Measurements from ENCODE around the gene ZNF48. TPM values are rescaled to one million over a fixed set of nuclear protein-coding genes. Genes with fewer than 3 reads are reported as not detected.

ZNF48 gene
- total RNA-seq, 1 donor from 2014 or later, result 6.2 TPM

GRCh38 chr16:30407804-30408534 lies 12.7 kb downstream of the ZNF48 start:
- DNase-seq, result no peak

GRCh38 chr16:30409125-30410060 lies 14.2 kb downstream of the ZNF48 start:
- intact Hi-C loops (cut with DNase I), result no loop called here
- Histone ChIP-seq H3K4me3 (no peak overlapping the region), H3K4me1 (peaks cover 27% of the 10 kb centered on the region), H3K27me3 (ENCODE audit: low read depth) (no peaks in the 10 kb centered on the region), H3K36me3 (peaks cover 16% of the 10 kb centered on the region), H3K9me3 (no peaks in the 10 kb centered on the region), H3K27ac (peak overlapping the region; percentile 6)
- peak; percentile 80 to 89 for ATAC-seq
- DNase-seq, result peak; percentile 90
- peak; percentile 99 for TF ChIP-seq CTCF (IDR thresholded peaks at IDR 0.05)

More at GRCh38 chr16:30407804-30408534, 12.7 kb downstream of the ZNF48 start:
- peak in 1 of 2 donors; percentile 41 for ATAC-seq
- no peak for TF ChIP-seq CTCF (IDR thresholded peaks at IDR 0.05)
- intact Hi-C loops (cut with DNase I), result no loop called here
- peak overlapping the region; percentile 72 for H3K4me3 ChIP-seq
- H3K36me3 ChIP-seq, result peaks cover 6% of the 10 kb centered on the region
- peaks cover 27% of the 10 kb centered on the region for H3K4me1 ChIP-seq
- H3K27ac ChIP-seq, result peak overlapping the region; percentile 78
- no peaks in the 10 kb centered on the region for H3K9me3 ChIP-seq
- H3K27me3 ChIP-seq (ENCODE audit: low read depth), result no peaks in the 10 kb centered on the region

- TF ChIP-seq CTCF (IDR thresholded peaks at IDR 0.05), result no peak
- Histone ChIP-seq H3K4me1 (peaks cover 27% of the 10 kb centered on the region), H3K36me3 (peaks cover 16% of the 10 kb centered on the region), H3K9me3 (no peaks in the 10 kb centered on the region), H3K27ac (no peak overlapping the region), H3K4me3 (no peak overlapping the region), H3K27me3 (ENCODE audit: low read depth) (no peaks in the 10 kb centered on the region)
- DNase-seq (no peak), ATAC-seq (no peak)
- intact Hi-C loops (cut with DNase I), result no loop called here
Measured at GRCh38 chr16:30413112-30413806, 18.0 kb downstream of the ZNF48 start.

GRCh38 chr16:30414159-30414558 lies 18.9 kb downstream of the ZNF48 start:
- H3K36me3 ChIP-seq, result peaks cover 16% of the 10 kb centered on the region
- H3K4me1 ChIP-seq, result peaks cover 23% of the 10 kb centered on the region
- no peak for TF ChIP-seq CTCF (IDR thresholded peaks at IDR 0.05)
- DNase-seq (no peak), ATAC-seq (no peak)
- H3K4me3 ChIP-seq, result no peak overlapping the region
- no peaks in the 10 kb centered on the region for H3K9me3 ChIP-seq
- intact Hi-C loops (cut with DNase I), result no loop called here
- H3K27me3 ChIP-seq (ENCODE audit: low read depth), result no peaks in the 10 kb centered on the region
- H3K27ac ChIP-seq, result no peak overlapping the region

- H3K27ac ChIP-seq, result no peak overlapping the region
- ATAC-seq (no peak), DNase-seq (no peak)
- no peak overlapping the region for H3K4me3 ChIP-seq
- peaks cover 16% of the 10 kb centered on the region for H3K36me3 ChIP-seq
- intact Hi-C loops (cut with DNase I), result no loop called here
- no peaks in the 10 kb centered on the region for H3K9me3 ChIP-seq
- no peak for TF ChIP-seq CTCF (IDR thresholded peaks at IDR 0.05)
- H3K27me3 ChIP-seq (ENCODE audit: low read depth), result no peaks in the 10 kb centered on the region
- H3K4me1 ChIP-seq, result peaks cover 16% of the 10 kb centered on the region
Measured at GRCh38 chr16:30416047-30416603, 20.9 kb downstream of the ZNF48 start.
